Choroid plexus epithelial cell (primary cell): Measurements from ENCODE around the gene SDR39U1.
A peak's percentile ranks its signal among the peaks of the same experiment; 100 is the strongest.
"Not testable (repeated sequence)": the region's sequence is repeated elsewhere in the genome, so short reads cannot be mapped to it uniquely, and the experiment has no call there.

ENCODE experiments used
- DNase-seq: peaks from one replicate; pipeline ENCODE4 v3.0.0-alpha.2; 2010; ENCODE audit warnings: low read depth
- H3K4me3 ChIP-seq: 2 replicates; pipeline ENCODE4 v1.5.1; 2011; ENCODE audit warnings: low read depth, mild to moderate bottlenecking, control low read depth, low read length, moderate library complexity
- CTCF ChIP-seq: conservative IDR thresholded peaks from 2 replicates; pipeline ENCODE4 v1.5.1; 2011; ENCODE audit warnings: low read depth, mild to moderate bottlenecking, control low read depth, inconsistent platforms, low read length, moderate library complexity

The SDR39U1 gene

GRCh38 chr14:24442240-24443052, at the start of gene SDR39U1:
Gene SDR39U1, minus strand, starts transcription at chr14:24442776. Its CDS starts 7 bp downstream, at chr14:24442769.
- H3K4me3 ChIP-seq = peak within 1 kb of the TSS; percentile 72
- DNase-seq = peak; percentile 99
- no peak for TF ChIP-seq CTCF

- not testable (repeated sequence) for DNase-seq, H3K4me3 ChIP-seq
Measured at GRCh38 chr14:24491586-24492408, 49.2 kb upstream of the SDR39U1 start.

GRCh38 chr14:24483604-24484252, 41.2 kb upstream of the SDR39U1 start:
- TF ChIP-seq CTCF = no peak
- peak; percentile 10 for DNase-seq
- no peak overlapping the region for H3K4me3 ChIP-seq

- peak; percentile 27 for DNase-seq
Measured at GRCh38 chr14:24482699-24483303, 40.2 kb upstream of the SDR39U1 start.

GRCh38 chr14:24481622-24482324, 39.2 kb upstream of the SDR39U1 start:
- DNase-seq = peak; percentile 33
- no peak overlapping the region for H3K4me3 ChIP-seq
- peak; percentile 75 for TF ChIP-seq CTCF

More at GRCh38 chr14:24482699-24483303, 40.2 kb upstream of the SDR39U1 start:
- H3K4me3 ChIP-seq = not testable (repeated sequence)

GRCh38 chr14:24479999-24480398, 37.4 kb upstream of the SDR39U1 start:
- H3K4me3 ChIP-seq, DNase-seq: not testable (repeated sequence)

- DNase-seq = no peak
- H3K4me3 ChIP-seq = no peak overlapping the region
- no peak for TF ChIP-seq CTCF
Measured at GRCh38 chr14:24475261-24475660, 32.7 kb upstream of the SDR39U1 start.
